IMR-90 (cell line): Measurements from ENCODE around the gene RIPOR3. TPM values are rescaled to one million over a fixed set of nuclear protein-coding genes. Genes with fewer than 3 reads are reported as not detected.
A peak's percentile ranks its signal among the peaks of the same experiment; 100 is the strongest.

Experiments used
- ATAC-seq: fragments of 200-7000 bp; cut with Tn5 transposase; 2 replicates; pipeline ENCODE4 v1.9.1; 2020; ENCODE audit warnings: low read depth, mild to moderate bottlenecking, moderate library complexity
- BruUV-seq: library from RNA; stranded (reverse); fragments of 400-500 nt; replicated peaks from 2 replicates; lab custom pipeline; 2021; lab: Mats Ljungman, UMichigan
- CTCF ChIA-PET: fragments of 300-600 bp; formaldehyde crosslinking; extraction: SDS; loops from one replicate; lab custom pipeline; 2021; ENCODE audit warnings: antibody characterized with exemption; lab: Yijun Ruan, JAX
- POLR2A ChIA-PET: fragments of 300-600 bp; sonication (Branson Sonifier 250); formaldehyde crosslinking; loops from one replicate; lab custom pipeline; 2022; ENCODE audit warnings: antibody characterized with exemption; ENCODE audit not compliant: unreplicated experiment; lab: Charles Lee
- DNase-seq: peaks from one replicate; pipeline ENCODE4 v3.0.0; 2013
- H2AFZ ChIP-seq: replicated peaks from 2 replicates; pipeline ENCODE3; 2013; ENCODE audit warnings: low read length, mild to moderate bottlenecking; ENCODE audit not compliant: poor library complexity
- H2AK5ac ChIP-seq: 2 replicates; pipeline ENCODE4 v1.6.1; 2013; ENCODE audit warnings: low read depth, low read length, inconsistent platforms
- H2AK9ac ChIP-seq: replicated peaks from 2 replicates; pipeline ENCODE3; 2013; ENCODE audit warnings: mild to moderate bottlenecking, low read depth, low read length, moderate library complexity; ENCODE audit not compliant: poor library complexity
- H2BK120ac ChIP-seq: 2 replicates; pipeline ENCODE4 v1.6.1; 2013; ENCODE audit warnings: low read depth, low read length, inconsistent platforms
- H2BK15ac ChIP-seq: 3 replicates; pipeline ENCODE4 v1.6.1; 2013; ENCODE audit warnings: low read depth, low read length, inconsistent platforms
- H2BK20ac ChIP-seq: 2 replicates; pipeline ENCODE4 v1.6.1; 2013; ENCODE audit warnings: low read depth, mild to moderate bottlenecking, inconsistent platforms, low read length, moderate library complexity
- H2BK5ac ChIP-seq: 2 replicates; pipeline ENCODE4 v1.6.1; 2013; ENCODE audit warnings: mild to moderate bottlenecking, low read depth, low read length, inconsistent platforms; ENCODE audit not compliant: poor library complexity, severe bottlenecking
- H3K14ac ChIP-seq: replicated peaks from 2 replicates; pipeline ENCODE4 v1.6.1; 2013; ENCODE audit warnings: low read depth, low read length, inconsistent platforms
- H3K18ac ChIP-seq: 2 replicates; pipeline ENCODE4 v1.6.1; 2013; ENCODE audit warnings: low read depth, low read length, control low read depth
- H3K23ac ChIP-seq: 2 replicates; pipeline ENCODE4 v1.6.1; 2013; ENCODE audit warnings: low read depth, low read length, inconsistent platforms
- H3K27ac ChIP-seq: 2 replicates; pipeline ENCODE4 v1.5.1; 2013; ENCODE audit warnings: mild to moderate bottlenecking, control low read depth, low read length; ENCODE audit not compliant: insufficient read depth
- H3K27me3 ChIP-seq: 2 replicates; pipeline ENCODE4 v1.6.1; 2013; ENCODE audit warnings: low read length; ENCODE audit not compliant: control insufficient read depth, insufficient read depth
- H3K36me3 ChIP-seq: 2 replicates; pipeline ENCODE4 v1.6.1; 2013; ENCODE audit warnings: low read length, mixed read lengths; ENCODE audit not compliant: control insufficient read depth, insufficient read depth
- H3K4ac ChIP-seq: 2 replicates; pipeline ENCODE4 v1.6.1; 2013; ENCODE audit warnings: low read depth, low read length, inconsistent platforms
- H3K4me1 ChIP-seq: 2 replicates; pipeline ENCODE4 v1.6.1; 2013; ENCODE audit warnings: low read length, mixed read lengths; ENCODE audit not compliant: control insufficient read depth, insufficient read depth
- H3K4me2 ChIP-seq: 2 replicates; pipeline ENCODE4 v1.6.1; 2013; ENCODE audit warnings: low read depth, mild to moderate bottlenecking, control low read depth, low read length, moderate library complexity
- H3K4me3 ChIP-seq: 2 replicates; pipeline ENCODE4 v1.5.1; 2013; ENCODE audit warnings: low read depth, mild to moderate bottlenecking, control low read depth, low read length, moderate library complexity; ENCODE audit not compliant: insufficient read depth
- H3K56ac ChIP-seq: 2 replicates; pipeline ENCODE4 v1.6.1; 2013; ENCODE audit warnings: low read length, inconsistent platforms; ENCODE audit not compliant: insufficient read depth; ENCODE audit errors: extremely low read depth
- H3K79me1 ChIP-seq, 2 experiments: 2 replicates each; pipeline ENCODE4 v1.6.1; 2013; ENCODE audit warnings: low read length in 2 of 2, inconsistent platforms in 1 of 2, low read depth in 1 of 2
- H3K9ac ChIP-seq: 2 replicates; pipeline ENCODE4 v1.6.1; 2013; ENCODE audit warnings: low read depth, low read length, control low read depth
- H3K9me1 ChIP-seq: 2 replicates; pipeline ENCODE4 v1.6.1; 2013; ENCODE audit warnings: low read length, inconsistent platforms; ENCODE audit not compliant: insufficient read depth
- H3K9me3 ChIP-seq: 2 replicates; pipeline ENCODE4 v1.6.1; 2013; ENCODE audit warnings: low read length; ENCODE audit not compliant: control insufficient read depth, insufficient read depth
- H4K20me1 ChIP-seq: 2 replicates; pipeline ENCODE4 v1.6.1; 2013; ENCODE audit warnings: low read length, inconsistent platforms; ENCODE audit not compliant: insufficient read depth
- H4K5ac ChIP-seq: 2 replicates; pipeline ENCODE4 v1.6.1; 2013; ENCODE audit warnings: mild to moderate bottlenecking, low read depth, low read length, control low read depth
- H4K8ac ChIP-seq, 2 experiments: 2 replicates each; pipeline ENCODE4 v1.6.1; 2013; ENCODE audit warnings: low read depth in 2 of 2, low read length in 2 of 2, control low read depth in 1 of 2, inconsistent platforms in 1 of 2
- H4K91ac ChIP-seq: 2 replicates; pipeline ENCODE4 v1.6.1; 2013; ENCODE audit warnings: low read depth, low read length, inconsistent platforms; ENCODE audit not compliant: insufficient read depth
- CEBPB ChIP-seq: IDR thresholded peaks from 2 replicates; pipeline ENCODE4 v1.6.1; 2012; ENCODE audit warnings: low read depth, low read length, improper control_type of control experiment
- FOS ChIP-seq: fragments of 150-350 bp; IDR thresholded peaks from 2 replicates; pipeline ENCODE4 v1.6.1; 2016; ENCODE audit warnings: low read depth, low read length
- MAFK ChIP-seq: IDR thresholded peaks from 2 replicates; pipeline ENCODE4 v1.6.1; 2012; ENCODE audit warnings: low read depth, low read length, improper control_type of control experiment
- NFE2L2 ChIP-seq: fragments of 150-350 bp; IDR thresholded peaks from 2 replicates; pipeline ENCODE4 v1.6.1; 2016; ENCODE audit warnings: low read depth, mild to moderate bottlenecking, low read length
- WGBS, 2 experiments: methylation state at CpG; one replicate each; pipeline versions ENCODE4 v1.1.5 to v1.1.7; 2013; ENCODE audit warnings: missing lambda C conversion rate in 2 of 2; ENCODE audit not compliant: insufficient read length in 1 of 2; ENCODE audit errors: extremely low coverage in 2 of 2; 5-methylcytosine and 5-hydroxymethylcytosine counted together
- dilution Hi-C: fragments of 300-500 bp; cut with HindIII; formaldehyde crosslinking; loops from one replicate; pipeline ENCODE4 v1.14.3; 2018; ENCODE audit warnings: low sequenced_read_pairs; ENCODE audit not compliant: unreplicated experiment
- in situ Hi-C: fragments of 300-500 bp; cut with MboI; formaldehyde crosslinking; loops from 3 replicates; pipeline ENCODE4 v1.14.3; 2019; ENCODE audit warnings: low sequenced_read_pairs, inconsistent platforms, mixed read lengths
- intact Hi-C: fragments of 100-400 bp; cut with micrococcal nuclease; formaldehyde crosslinking; loops from 2 replicates; pipeline ENCODE4 v1.10.0; 2022
- polyA plus RNA-seq, 3 experiments: library from polyadenylated mRNA; depleted of rRNA; stranded (reverse); fragments of >200 nt; gene quantifications; 2 replicates each; pipeline ENCODE4 v1.2.3, GENCODE V29; 2012; ENCODE audit warnings: low replicate concordance in 1 of 3
- total RNA-seq: library from RNA; depleted of rRNA; stranded (reverse); fragments of >200 nt; gene quantifications from 2 replicates; pipeline ENCODE4 v1.2.3, GENCODE V29; 2012
- TF ChIP-seq, protein P1 (sequence below): fragments of 150-350 bp; IDR thresholded peaks from 2 replicates; pipeline ENCODE4 v1.6.1; 2017; ENCODE audit warnings: mild to moderate bottlenecking, antibody characterized with exemption, low read length, low read depth

Gene RIPOR3
- total and polyA plus RNA-seq, 2 of the 4 experiments (the other 2 are of a cell fraction), result 0.54 to 1.7 TPM

DNA sequence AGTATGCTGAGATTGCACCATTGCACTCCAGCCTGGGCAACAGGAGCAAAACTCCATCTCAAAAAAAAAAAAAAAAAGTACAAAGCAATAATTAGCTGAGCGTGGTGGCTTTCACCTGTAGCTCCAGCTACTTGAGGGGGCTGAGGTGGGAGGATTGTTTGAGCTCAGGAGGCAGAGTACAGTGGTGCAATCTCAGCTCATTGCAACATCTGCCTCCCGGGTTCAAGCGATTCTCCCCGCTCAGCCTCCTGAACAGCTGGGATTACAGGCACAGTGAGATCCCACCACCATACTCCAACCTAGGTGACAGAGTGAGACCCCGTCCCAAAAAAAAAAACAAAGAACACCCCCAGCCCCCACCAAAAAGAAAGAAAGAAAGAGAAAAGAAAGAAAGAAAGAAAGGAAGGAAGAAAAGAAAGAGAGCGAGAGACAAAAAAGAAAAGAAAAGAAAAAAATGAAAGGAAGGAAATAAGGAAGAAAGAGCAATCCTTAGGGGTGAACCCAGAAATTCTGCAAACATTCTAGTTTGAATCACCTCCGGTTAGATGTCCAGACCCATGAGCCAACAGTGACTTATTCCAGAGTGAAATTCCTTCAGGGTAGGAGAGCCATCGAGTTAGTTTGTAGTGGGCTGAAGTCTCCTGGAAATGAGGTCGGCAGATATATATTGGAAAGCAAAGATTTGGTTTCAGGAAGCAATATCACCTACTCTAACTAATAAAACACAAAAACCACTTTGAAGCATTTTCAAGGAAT, 3.2 kb upstream of the RIPOR3 start (continued):
- TF ChIP-seq, protein P1, sequence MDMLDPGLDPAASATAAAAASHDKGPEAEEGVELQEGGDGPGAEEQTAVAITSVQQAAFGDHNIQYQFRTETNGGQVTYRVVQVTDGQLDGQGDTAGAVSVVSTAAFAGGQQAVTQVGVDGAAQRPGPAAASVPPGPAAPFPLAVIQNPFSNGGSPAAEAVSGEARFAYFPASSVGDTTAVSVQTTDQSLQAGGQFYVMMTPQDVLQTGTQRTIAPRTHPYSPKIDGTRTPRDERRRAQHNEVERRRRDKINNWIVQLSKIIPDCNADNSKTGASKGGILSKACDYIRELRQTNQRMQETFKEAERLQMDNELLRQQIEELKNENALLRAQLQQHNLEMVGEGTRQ, result no peak
- TF ChIP-seq MAFK (no peak), FOS (no peak)

DNA sequence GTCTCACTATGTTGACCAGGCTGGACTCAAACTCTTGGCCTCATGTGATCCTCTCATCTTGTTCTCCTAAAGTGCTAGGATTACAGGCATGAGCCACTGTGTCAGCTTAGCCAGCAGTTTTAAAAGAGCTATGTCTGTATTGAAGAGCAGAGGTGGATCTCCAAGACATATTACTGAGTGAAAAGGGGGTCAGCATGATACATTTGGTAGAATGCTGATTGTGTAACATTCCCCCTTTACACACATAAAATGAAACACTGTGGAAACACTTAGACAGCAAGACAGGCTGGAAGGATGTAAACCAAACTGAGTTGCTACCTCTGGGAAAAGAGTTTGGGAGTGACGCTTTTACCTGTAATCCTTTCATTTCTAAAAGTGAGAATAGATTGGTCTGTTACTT, 1.7 kb upstream of the RIPOR3 start:
- dilution Hi-C loops, result no loop called here
- no peaks in the 10 kb centered on the region for H3K36me3 ChIP-seq
- H3K23ac ChIP-seq, result no peak overlapping the region
- no TSS peak for BruUV-seq
- in situ Hi-C loops, result no loop called here
- TF ChIP-seq CEBPB (peak; percentile 67), NFE2L2 (no peak)
- H2AK9ac ChIP-seq, result no peak overlapping the region
- H3K14ac ChIP-seq, result no peak overlapping the region
- no peak overlapping the region for H2AFZ ChIP-seq
- H3K27ac ChIP-seq, result no peak overlapping the region
- intact Hi-C loops, result no loop called here
- H3K79me1 ChIP-seq, result peaks cover 0 to 10% of the 10 kb centered on the region in 2 experiments; a peak in 1 of 4 replicates
- no peak for DNase-seq
- H4K91ac ChIP-seq, result no peak overlapping the region
- peak overlapping the region; percentile 81; the same call in 1 of the 2 replicates for H3K18ac ChIP-seq
- peak overlapping the region; percentile 66; the same call in 1 of the 2 replicates for H2AK5ac ChIP-seq
- H3K4me2 ChIP-seq, result no peak overlapping the region
- peaks cover 25% of the 10 kb centered on the region for H3K4me1 ChIP-seq
- H3K27me3 ChIP-seq, result no peaks in the 10 kb centered on the region
- ChIA-PET CTCF (no interaction called here), POLR2A (no interaction called here)
- H2BK15ac ChIP-seq, result peak overlapping the region; percentile 23; the same call in 1 of the 3 replicates
- H2BK120ac ChIP-seq, result 0 out of 2 replicates have a peak overlapping the region, but pooled peaks have one; percentile 28
- no peak overlapping the region for H3K4me3 ChIP-seq
- H3K4ac ChIP-seq, result 0 out of 2 replicates have a peak overlapping the region, but pooled peaks have one; percentile 92
- H3K9me3 ChIP-seq, result no peaks in the 10 kb centered on the region
- H4K5ac ChIP-seq, result no peak overlapping the region
- no peaks in the 10 kb centered on the region for H4K20me1 ChIP-seq
- H2BK5ac ChIP-seq, result no peak overlapping the region
- no CpG with 5 or more reads among the region's 1 CpG for WGBS, 2 experiments
- no peak overlapping the region for H3K9ac ChIP-seq
- peak overlapping the region; percentile 27; the same call in 1 of the 2 replicates for H2BK20ac ChIP-seq
- ATAC-seq, result no peak
- H3K9me1 ChIP-seq, result peaks cover 7% of the 10 kb centered on the region
- no peak overlapping the region; a peak in 1 of 4 replicates for H4K8ac ChIP-seq
- no peak overlapping the region for H3K56ac ChIP-seq
